NB4 (cell line): ENCODE data around the gene PRR36.

ENCODE experiments used
- DNase-seq: peaks from one replicate; pipeline ENCODE4 v3.0.0; 2010; ENCODE audit warnings: low read depth
- H3K4me3 ChIP-seq: one replicate; pipeline ENCODE4 v1.5.1; 2011; ENCODE audit warnings: mild to moderate bottlenecking, low read depth, low read length, moderate library complexity
- MYC ChIP-seq: IDR thresholded peaks from 2 replicates; pipeline ENCODE4 v1.6.1; 2011; ENCODE audit warnings: low read depth, low read length
- POLR2A ChIP-seq: IDR thresholded peaks from 2 replicates; pipeline ENCODE4 v1.6.1; 2011; ENCODE audit warnings: mild to moderate bottlenecking; ENCODE audit not compliant: insufficient read length; ENCODE audit errors: extremely low read depth
- TF ChIP-seq, protein P1 (sequence below): IDR thresholded peaks from one replicate; pipeline ENCODE4 v1.5.1; 2012; ENCODE audit warnings: low read depth, low read length
- TF ChIP-seq, protein P2 (sequence below): IDR thresholded peaks from 2 replicates; pipeline ENCODE4 v1.6.1; 2011; ENCODE audit warnings: low read depth, low read length

PRR36 gene

DNA sequence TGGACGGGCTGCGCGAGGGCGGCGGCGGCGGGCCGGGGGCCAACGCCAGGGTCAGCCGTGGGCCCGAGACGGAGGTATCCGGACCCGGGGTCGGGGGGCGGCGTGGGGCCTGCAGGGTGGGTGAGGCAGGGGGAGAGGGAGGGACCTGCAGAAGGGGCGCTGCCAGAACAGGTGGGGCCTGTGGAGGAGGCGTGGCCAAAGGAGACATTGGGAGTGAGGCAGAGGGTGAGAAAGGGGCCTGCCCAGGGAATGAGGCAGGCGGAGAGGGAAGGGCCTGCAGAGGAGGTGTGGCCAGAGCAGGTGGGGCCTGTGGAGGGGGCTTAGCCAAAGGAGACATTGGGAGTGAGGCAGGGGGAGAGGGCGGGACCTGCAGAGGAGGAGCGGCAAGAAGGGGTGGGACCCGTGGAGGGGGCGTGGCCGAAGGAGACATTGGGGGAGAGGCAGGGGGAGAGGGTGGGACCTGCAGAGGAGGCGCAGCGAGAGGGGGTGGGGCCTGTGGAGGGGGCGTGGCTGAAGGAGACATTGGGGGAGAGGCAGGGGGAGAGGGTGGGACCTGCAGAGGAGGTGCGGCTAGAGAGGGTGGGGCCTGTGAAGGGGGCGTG lies 4.2 kb downstream of the PRR36 start:
- no peak for TF ChIP-seq MYC
- TF ChIP-seq POLR2A, result no peak
- TF ChIP-seq, protein P1, sequence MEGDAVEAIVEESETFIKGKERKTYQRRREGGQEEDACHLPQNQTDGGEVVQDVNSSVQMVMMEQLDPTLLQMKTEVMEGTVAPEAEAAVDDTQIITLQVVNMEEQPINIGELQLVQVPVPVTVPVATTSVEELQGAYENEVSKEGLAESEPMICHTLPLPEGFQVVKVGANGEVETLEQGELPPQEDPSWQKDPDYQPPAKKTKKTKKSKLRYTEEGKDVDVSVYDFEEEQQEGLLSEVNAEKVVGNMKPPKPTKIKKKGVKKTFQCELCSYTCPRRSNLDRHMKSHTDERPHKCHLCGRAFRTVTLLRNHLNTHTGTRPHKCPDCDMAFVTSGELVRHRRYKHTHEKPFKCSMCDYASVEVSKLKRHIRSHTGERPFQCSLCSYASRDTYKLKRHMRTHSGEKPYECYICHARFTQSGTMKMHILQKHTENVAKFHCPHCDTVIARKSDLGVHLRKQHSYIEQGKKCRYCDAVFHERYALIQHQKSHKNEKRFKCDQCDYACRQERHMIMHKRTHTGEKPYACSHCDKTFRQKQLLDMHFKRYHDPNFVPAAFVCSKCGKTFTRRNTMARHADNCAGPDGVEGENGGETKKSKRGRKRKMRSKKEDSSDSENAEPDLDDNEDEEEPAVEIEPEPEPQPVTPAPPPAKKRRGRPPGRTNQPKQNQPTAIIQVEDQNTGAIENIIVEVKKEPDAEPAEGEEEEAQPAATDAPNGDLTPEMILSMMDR, result no peak
- TF ChIP-seq, protein P2, sequence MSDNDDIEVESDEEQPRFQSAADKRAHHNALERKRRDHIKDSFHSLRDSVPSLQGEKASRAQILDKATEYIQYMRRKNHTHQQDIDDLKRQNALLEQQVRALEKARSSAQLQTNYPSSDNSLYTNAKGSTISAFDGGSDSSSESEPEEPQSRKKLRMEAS, result no peak
- peak; percentile 85 for DNase-seq
- no peak overlapping the region for H3K4me3 ChIP-seq

DNA sequence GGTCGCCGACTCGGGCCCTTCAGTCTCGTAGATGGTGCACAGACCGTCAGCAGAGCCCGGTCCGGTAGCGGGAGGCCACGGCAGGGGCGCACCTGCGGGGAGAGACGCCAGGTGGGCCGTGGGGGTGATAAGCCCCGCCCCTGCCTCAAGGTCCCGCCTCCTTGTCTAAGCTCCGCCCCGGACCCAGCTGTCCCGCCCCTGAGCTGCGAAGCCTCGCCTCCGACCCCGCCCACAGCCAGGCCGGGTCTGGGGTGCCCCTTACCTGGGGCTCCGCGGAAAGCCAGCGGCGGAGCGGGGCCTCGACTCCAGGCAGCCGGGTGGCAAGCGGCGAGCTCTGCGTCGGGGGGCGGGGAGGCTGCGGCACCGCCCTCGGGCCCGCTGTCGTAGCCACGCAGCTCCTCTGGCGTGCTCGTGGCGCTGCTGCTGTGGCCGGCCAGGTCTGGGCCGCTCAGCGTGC lies 4.7 kb downstream of the PRR36 start:
- TF ChIP-seq, protein P2, result peak; percentile 7; the same call in 1 of the 2 replicates
- TF ChIP-seq MYC (no peak), POLR2A (no peak)
- TF ChIP-seq, protein P1, result no peak
- peak overlapping the region; percentile 13 for H3K4me3 ChIP-seq
- DNase-seq, result peak; percentile 72

DNA sequence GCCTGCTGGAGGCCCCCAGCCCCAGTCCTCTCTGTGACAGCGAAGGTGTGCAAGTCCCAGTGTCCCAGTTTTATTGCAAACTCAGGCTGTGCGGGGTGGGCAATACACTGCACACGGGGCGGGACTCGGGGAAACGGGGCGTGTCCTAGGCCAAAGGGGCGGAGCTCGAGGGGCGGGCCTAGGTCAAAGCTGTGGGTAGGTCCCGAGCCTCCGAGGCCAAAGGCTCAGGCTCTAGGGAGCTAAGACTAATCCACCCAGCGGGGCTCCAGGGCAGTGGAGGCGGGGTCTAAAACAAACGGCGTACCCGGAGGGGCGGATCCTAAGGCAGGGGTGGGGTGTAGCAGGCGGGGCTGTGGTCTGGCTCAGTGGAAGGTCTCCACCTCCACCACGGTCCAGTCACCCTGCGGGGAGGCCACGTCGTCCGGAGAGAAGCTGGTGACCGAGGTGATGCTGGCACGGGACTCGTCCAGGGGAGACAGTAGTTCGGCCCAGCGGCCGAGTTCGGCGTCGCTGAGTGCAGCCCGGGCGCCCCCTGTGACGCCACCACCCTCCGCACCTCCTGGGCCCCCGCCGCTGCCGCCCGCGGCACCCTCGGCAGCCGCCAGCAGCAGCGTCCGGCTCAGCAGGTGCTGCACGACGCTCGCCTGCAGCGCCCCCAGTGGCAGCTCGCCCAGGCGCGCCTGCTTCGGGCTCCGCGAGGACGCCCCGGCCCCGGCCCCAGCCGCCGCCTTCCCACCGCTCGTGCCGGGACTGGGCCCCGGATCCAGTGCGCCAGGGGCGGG lies 5.3 kb downstream of the PRR36 start:
- TF ChIP-seq, protein P1, result peak; percentile 30
- TF ChIP-seq, protein P2, result peak; percentile 81
- TF ChIP-seq MYC, result peak; percentile 91
- TF ChIP-seq POLR2A, result peak; percentile 50
- DNase-seq, result peak; percentile 96

DNA sequence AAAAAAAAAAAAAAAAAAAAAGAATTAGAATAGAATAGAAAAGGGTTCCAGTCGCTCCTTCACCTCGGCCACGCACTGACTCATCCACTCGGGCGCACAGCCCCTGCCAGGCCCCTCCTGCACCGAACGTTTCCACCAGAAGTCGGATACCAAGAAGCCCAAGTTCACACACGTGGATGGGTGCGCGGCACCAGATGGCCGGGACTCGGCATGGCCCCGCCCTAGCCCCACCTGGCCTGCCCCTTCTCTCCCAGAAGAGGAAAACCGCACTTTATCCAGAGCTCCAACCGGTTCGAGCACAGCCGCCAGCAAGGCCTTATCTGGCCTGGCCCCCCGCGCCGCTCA lies 5.9 kb downstream of the PRR36 start:
- H3K4me3 ChIP-seq, result no peak overlapping the region
- TF ChIP-seq, protein P2, result peak; percentile 86
- TF ChIP-seq POLR2A, result no peak
- peak; percentile 86 for TF ChIP-seq MYC
- TF ChIP-seq, protein P1, result no peak
- DNase-seq, result no peak

More for the DNA sequence above, 5.3 kb downstream of the PRR36 start:
- H3K4me3 ChIP-seq, result peak overlapping the region; percentile 55

DNA sequence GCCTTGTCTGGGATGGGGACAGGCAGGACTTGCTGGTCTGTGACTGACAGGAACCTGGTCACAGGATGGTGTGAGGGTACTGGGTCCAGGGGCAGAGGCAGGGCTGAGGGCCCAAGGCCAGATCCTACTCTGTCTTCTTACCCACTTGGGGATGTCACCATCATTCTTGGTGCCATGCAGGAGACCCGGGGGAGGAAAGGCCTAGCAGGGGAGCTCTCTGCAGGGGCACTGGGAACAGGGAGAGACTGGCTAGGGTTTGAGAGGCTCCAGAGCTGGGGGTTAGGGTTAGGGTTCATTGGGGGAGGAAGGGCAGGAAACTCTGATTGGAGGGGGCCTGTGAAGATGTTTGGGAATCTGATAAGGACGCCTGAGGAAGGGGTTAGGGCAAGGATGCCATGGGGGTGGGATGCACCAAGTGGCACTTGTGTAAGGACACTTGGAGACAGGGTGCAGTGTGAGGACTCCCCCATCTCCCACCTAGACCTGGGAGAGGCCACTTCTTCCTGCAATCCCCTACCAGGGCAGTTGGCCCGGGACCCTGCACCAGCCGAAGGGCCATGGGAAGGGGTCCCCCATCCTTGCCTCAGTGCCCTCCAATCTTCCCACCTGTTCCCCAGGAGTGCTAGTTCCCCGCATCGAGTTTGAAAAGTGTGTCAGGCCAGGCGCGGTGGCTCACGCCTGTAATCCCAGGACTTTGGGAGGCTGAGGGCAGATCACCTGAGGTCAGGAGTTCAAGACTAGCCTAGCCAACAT lies 6.9 kb downstream of the PRR36 start:
- TF ChIP-seq POLR2A (no peak), MYC (no peak)
- TF ChIP-seq, protein P2, result no peak
- TF ChIP-seq, protein P1, result no peak
- H3K4me3 ChIP-seq, result no peak overlapping the region
- no peak for DNase-seq
